ENCODE results near the gene SKA2.
"Not testable (repeated sequence)": the region's sequence is repeated elsewhere in the genome, so short reads cannot be mapped to it uniquely, and the experiment has no call there.

The SKA2 gene

DNA sequence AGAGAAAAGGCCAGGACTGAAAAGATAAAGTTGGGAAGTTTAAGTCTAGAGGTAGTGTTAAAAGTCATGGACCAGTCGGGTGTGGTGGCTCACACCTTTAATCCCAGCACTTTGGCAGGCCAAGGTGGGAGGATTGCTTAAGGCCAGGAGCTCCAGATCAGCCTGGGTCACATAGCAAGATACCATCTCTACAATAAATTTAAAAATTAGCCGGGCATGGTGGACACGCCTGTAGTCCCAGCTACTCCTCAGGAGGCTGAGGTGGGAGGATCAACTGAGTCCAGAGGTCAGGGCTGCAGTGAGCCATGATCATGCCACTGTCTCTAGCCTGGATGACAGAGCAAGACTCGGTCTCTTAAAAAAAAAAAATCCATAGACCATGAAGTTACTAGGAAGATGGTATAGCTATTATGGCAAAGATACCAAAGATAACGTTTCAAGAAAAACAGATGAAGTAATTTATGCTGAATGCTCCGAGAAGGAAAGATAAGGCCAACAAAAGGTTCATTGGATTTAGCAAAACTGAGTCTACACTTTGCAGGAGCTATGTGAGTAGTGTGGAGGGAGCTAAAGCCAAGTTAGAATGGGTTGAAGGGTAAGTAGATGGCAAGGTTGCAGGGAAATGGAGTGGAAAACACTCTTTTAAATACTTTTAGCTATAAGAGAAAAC lies 60.0 kb downstream of the SKA2 start:
- no peak for DNase-seq
- TF ChIP-seq POLR2A (IDR thresholded peaks at IDR 0.05; ENCODE audit: low read length) = no peak
- no peak for TF ChIP-seq GATA1 (IDR thresholded peaks at IDR 0.05; ENCODE audit: low read depth, low read length)

DNA sequence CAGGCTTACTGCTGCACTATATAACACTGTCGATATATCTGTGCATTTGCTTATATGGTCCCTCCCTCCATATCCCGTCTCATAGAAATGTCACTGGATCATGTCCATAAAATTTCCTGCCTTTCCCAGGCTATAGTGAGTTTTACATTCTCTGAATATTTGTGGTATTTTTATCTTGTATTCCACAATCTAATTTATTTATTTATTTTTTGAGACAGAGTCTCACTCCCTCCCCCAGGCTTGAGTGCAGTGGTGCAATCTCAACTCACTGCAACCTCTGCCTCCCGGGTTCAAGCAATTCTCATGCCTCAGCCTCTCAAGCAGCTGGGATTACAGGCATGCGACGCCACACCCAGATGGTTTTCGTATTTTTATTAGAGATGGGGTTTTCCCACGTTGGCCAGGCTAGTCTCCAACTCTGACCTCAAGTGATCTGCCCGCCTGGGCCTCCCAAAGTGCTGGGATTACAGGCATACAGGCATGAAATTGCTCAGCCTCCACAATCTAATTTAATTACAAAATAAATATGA lies 61.2 kb downstream of the SKA2 start:
- DNase-seq = no peak
- TF ChIP-seq GATA1 (IDR thresholded peaks at IDR 0.05; ENCODE audit: low read depth, low read length) = no peak
- TF ChIP-seq POLR2A (IDR thresholded peaks at IDR 0.05; ENCODE audit: low read length) = no peak

DNA sequence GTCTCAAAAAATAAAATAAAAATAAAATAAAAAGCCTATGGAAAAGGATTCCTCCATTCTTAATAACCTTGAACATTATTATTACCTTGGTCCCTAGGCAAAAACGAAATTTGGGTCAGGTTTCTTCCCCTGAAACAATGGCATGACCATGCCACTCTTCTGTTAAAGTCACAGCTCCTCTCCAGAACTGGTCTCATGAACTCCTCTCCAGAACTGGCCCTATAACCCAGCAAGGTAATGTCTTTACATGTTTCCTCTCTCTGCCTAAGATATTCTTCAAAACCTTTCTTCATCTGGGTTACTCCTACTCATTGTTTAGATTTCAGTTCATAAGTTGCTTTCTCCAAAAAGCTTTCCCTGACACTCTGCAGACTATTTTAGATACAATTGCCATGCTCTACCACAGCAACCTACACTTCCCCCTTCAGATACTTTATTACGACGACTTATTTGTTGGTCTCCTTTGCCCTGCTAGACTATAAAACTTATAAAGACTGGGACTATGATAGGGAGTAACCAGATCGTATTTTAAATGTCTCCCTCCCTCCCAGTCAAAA lies 61.8 kb downstream of the SKA2 start:
- TF ChIP-seq POLR2A (IDR thresholded peaks at IDR 0.05; ENCODE audit: low read length) (no peak), GATA1 (IDR thresholded peaks at IDR 0.05; ENCODE audit: low read depth, low read length) (no peak)
- no peak for DNase-seq

DNA sequence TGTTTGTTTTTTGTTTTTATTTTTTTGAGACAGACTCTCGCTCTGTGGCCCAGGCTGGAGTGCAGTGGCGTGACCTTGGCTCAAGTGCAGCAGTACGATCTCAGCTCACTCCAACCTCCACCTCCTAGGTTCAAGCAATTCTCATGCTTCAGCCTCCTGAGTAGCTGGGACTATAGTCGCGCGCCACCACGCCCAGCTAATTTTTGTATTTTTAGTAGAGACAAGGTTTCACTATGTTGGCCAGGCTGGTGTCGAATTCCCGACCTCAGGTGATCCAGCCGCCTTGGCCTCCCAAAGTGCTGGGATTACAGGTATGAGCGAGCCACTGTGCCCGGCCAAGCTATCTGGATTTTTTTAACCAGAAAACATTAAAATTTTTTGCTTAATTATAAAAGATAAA lies 64.4 kb downstream of the SKA2 start:
- DNase-seq = not testable (repeated sequence)

DNA sequence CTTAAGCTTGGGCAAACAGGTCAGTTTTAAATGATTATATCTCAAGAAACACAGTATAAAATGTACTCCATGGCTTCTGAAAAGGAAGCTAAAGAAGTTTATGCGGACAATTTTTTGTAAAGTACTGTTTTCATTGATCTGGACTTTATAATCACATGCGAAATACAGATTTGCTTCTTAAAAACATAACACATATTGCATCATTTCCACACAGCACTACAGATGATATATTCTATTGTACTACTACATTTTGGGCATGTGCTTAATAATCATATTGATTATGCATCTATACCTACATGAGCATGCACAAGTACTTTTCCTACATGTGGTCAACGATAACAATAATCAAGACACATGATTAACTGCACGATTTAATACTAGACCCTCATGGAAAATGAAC lies 70.8 kb downstream of the SKA2 start:
- no peak for DNase-seq
- TF ChIP-seq POLR2A (IDR thresholded peaks at IDR 0.05; ENCODE audit: low read length) (no peak), GATA1 (IDR thresholded peaks at IDR 0.05; ENCODE audit: low read depth, low read length) (no peak)

DNA sequence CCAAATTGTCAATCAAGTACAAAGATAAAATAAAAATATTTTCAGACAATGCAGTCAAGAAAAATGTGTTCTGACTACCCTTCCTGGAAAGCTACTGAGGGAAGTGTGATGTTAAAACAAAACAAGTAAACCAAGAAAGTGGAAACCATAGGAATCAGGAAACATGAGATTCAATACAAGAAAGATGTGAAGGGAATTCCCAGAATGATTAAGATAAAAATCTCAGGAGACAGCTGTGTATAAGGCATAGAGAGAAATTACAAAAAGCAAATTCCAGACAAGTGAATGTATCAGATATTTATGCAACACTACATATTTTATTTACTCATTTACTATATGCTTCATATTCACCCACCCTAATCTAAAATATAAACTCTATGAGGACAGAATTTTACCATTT lies 80.5 kb downstream of the SKA2 start:
- DNase-seq = no peak
- TF ChIP-seq POLR2A (IDR thresholded peaks at IDR 0.05; ENCODE audit: low read length) = no peak
- TF ChIP-seq GATA1 (IDR thresholded peaks at IDR 0.05; ENCODE audit: low read depth, low read length) = no peak

DNA sequence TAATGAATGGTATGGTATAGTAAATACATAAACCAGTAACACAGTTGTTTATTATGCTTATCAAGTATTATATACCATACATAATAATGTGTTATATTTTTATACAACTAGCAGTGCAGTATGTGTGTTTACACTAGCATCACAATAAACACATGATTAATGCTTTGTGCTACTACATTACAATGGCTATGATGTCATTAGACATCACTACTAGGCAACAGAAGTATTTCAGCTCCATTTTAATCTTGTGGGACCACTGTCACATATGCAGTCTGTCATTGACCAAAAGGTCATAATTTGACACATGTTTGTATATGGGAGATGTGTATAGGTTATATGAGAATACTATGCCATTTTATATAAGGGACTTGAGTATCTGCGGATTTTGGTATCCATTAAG lies 81.0 kb downstream of the SKA2 start:
- DNase-seq = no peak
- no peak for TF ChIP-seq POLR2A (IDR thresholded peaks at IDR 0.05; ENCODE audit: low read length)
- no peak for TF ChIP-seq GATA1 (IDR thresholded peaks at IDR 0.05; ENCODE audit: low read depth, low read length)

DNA sequence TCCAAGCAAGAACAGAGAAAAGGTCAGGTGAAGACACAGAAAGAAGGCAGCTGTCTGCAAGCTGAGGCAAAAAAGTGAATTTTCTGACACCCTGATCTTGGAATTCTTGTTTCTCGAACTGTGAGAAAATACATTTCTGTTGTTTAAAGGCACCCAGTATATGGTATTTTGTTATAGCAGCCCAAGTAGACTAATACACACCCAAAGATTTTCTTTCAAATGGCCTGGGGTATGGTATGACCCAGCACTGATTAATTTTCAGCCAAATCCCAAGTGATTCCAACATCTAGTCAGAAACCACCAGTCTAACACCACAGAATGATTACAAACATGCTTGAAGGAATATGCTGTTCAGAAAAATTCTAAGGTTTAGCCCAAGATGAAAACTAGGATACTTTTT lies 85.1 kb downstream of the SKA2 start:
- TF ChIP-seq POLR2A (IDR thresholded peaks at IDR 0.05; ENCODE audit: low read length) (no peak), GATA1 (IDR thresholded peaks at IDR 0.05; ENCODE audit: low read depth, low read length) (no peak)
- no peak for DNase-seq

DNA sequence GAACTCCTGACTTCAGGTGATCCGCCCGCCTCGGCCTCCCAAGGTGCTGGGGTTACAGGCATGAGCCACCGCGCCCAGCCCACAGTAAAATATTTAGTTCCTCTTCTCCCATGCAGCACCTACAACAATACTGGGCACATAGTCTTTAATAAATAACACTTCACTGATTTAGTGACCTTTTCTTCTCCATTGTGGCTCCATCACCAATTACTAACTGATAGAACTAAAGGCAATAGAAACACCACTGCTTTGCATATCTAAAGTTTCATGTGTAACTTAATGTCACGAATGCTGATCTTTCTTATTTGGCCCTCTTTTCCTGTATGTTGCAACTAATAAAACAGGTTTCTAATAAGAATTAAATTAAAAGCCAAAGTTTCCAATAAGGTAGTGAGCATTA lies 87.2 kb downstream of the SKA2 start:
- DNase-seq = no peak
- no peak for TF ChIP-seq POLR2A (IDR thresholded peaks at IDR 0.05; ENCODE audit: low read length)
- no peak for TF ChIP-seq GATA1 (IDR thresholded peaks at IDR 0.05; ENCODE audit: low read depth, low read length)

DNA sequence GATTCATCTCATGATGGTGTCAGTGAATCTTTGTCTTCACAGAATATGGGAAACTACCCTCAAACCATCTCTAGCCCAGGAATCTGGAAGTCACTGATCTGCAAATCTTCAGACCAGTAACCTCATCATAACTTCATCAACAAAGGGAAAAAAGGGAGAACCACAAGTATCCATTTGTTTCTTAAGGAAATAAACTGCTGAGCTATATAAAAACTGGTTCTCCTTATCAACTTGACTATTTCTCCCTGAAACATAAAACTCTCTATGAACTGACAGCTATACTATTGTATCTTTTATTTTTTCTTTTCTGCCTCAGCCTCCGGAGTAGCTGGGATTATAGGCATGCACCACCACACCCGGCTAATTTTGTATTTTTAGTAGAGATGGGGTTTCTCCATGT lies 87.6 kb downstream of the SKA2 start:
- no peak for TF ChIP-seq POLR2A (IDR thresholded peaks at IDR 0.05; ENCODE audit: low read length)
- no peak for TF ChIP-seq GATA1 (IDR thresholded peaks at IDR 0.05; ENCODE audit: low read depth, low read length)

DNA sequence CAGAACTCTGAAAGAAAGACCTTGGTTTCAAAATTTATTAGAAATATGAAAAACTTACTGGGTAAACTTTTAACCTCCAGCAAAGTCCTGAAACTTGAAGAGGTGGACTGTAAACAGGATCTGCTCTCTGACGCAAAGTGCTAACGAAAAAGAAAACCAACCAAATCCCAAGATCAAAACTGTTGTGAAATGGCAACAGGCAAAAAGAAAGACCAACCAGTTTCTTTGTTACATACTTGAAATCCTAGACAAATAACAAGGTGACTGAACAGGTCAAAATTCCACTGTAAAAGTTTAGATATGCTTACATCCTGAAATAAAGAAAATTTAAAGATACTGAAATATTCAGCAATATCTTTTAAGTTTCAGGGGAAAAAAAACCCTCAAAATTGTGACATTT lies 92.5 kb downstream of the SKA2 start:
- TF ChIP-seq GATA1 (IDR thresholded peaks at IDR 0.05; ENCODE audit: low read depth, low read length) = no peak
- TF ChIP-seq POLR2A (IDR thresholded peaks at IDR 0.05; ENCODE audit: low read length) = no peak
- no peak for DNase-seq

More for the DNA sequence above, 87.6 kb downstream of the SKA2 start:
- no peak for DNase-seq
